ENCODE results near the gene DPAGT1.

GRCh38 chr11:119065369-119065768, 36.3 kb downstream of the DPAGT1 start:
- TF ChIP-seq POLR2AphosphoS5 (IDR thresholded peaks at IDR 0.05; ENCODE audit: low read depth, low read length), result no peak
- no peak for TF ChIP-seq TAF1 (IDR thresholded peaks at IDR 0.05; ENCODE audit: borderline replicate concordance, insufficient read depth, low read length)
- no peak for TF ChIP-seq SIN3A (IDR thresholded peaks at IDR 0.05; ENCODE audit: borderline replicate concordance, insufficient read depth, low read length)
